Nephron (organoid): ENCODE data around the gene SLC35B1.
"Not testable (repeated sequence)": the region's sequence is repeated elsewhere in the genome, so short reads cannot be mapped to it uniquely, and the experiment has no call there.

Experiments used
- H3K27ac Mint-ChIP-seq, 3 experiments: 2 replicates each; pipeline ENCODE4 v1.8.0; 2020; ENCODE audit warnings: mixed read lengths in 3 of 3, mild to moderate bottlenecking in 2 of 3, moderate library complexity in 1 of 3
- H3K27me3 Mint-ChIP-seq: 2 replicates; pipeline ENCODE4 v1.8.0; 2021; ENCODE audit warnings: low read depth, mild to moderate bottlenecking, moderate library complexity, mixed read lengths
- H3K36me3 Mint-ChIP-seq: 2 replicates; pipeline ENCODE4 v1.8.0; 2020; ENCODE audit warnings: low read depth, mixed read lengths
- H3K4me1 Mint-ChIP-seq: 2 replicates; pipeline ENCODE4 v1.8.0; 2020; ENCODE audit warnings: mixed read lengths
- H3K4me3 Mint-ChIP-seq, 3 experiments: 2 replicates each; pipeline ENCODE4 v1.8.0; 2020; ENCODE audit warnings: mild to moderate bottlenecking in 3 of 3, mixed read lengths in 3 of 3, moderate library complexity in 2 of 3
- H3K9me3 Mint-ChIP-seq: 2 replicates; pipeline ENCODE4 v1.8.0; 2020; ENCODE audit warnings: mixed read lengths
- TF ChIP-seq, protein P1 (sequence below), 3 experiments: fragments of 200-600 bp; sonication (generic); IDR thresholded peaks; one replicate each; pipeline ENCODE4 v1.5.0; 2021; ENCODE audit warnings: antibody characterized with exemption in 3 of 3; ENCODE audit not compliant: unreplicated experiment in 3 of 3

The SLC35B1 gene

DNA sequence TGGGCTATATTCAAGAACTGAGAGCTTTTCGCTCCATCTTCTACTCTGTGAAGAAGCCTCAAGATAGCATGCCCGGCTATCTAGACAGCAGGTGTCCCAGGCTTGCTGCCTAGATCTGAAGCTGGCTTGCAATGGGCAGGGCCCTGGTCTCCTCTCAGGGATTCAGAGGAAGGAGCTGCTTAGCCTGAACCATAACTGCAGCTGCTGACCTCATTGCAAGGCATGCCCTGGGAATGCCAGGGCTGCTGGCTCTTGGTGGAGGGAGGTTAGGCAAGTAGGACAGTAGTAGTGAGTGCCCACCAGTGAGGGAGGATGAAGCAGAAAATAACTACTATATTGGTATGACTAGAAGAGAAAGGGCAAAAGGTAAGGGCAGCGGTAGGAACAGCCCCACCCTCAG is 21.3 kb upstream of the SLC35B1 start:
- TF ChIP-seq, protein P1, sequence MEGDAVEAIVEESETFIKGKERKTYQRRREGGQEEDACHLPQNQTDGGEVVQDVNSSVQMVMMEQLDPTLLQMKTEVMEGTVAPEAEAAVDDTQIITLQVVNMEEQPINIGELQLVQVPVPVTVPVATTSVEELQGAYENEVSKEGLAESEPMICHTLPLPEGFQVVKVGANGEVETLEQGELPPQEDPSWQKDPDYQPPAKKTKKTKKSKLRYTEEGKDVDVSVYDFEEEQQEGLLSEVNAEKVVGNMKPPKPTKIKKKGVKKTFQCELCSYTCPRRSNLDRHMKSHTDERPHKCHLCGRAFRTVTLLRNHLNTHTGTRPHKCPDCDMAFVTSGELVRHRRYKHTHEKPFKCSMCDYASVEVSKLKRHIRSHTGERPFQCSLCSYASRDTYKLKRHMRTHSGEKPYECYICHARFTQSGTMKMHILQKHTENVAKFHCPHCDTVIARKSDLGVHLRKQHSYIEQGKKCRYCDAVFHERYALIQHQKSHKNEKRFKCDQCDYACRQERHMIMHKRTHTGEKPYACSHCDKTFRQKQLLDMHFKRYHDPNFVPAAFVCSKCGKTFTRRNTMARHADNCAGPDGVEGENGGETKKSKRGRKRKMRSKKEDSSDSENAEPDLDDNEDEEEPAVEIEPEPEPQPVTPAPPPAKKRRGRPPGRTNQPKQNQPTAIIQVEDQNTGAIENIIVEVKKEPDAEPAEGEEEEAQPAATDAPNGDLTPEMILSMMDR (IDR thresholded peaks at IDR 0.05; ENCODE audit: unreplicated experiment in 3 of 3): no peak
- peaks cover 20% of the 10 kb centered on the region for H3K36me3 Mint-ChIP-seq
- peaks cover 71% of the 10 kb centered on the region for H3K4me1 Mint-ChIP-seq
- H3K27ac Mint-ChIP-seq: peak overlapping the region; percentile 1 to 92 (median 84)
- peaks cover 4% of the 10 kb centered on the region for H3K9me3 Mint-ChIP-seq
- H3K4me3 Mint-ChIP-seq: peak overlapping the region in 1 of 3 experiments; percentile 23
- H3K27me3 Mint-ChIP-seq: no peaks in the 10 kb centered on the region

DNA sequence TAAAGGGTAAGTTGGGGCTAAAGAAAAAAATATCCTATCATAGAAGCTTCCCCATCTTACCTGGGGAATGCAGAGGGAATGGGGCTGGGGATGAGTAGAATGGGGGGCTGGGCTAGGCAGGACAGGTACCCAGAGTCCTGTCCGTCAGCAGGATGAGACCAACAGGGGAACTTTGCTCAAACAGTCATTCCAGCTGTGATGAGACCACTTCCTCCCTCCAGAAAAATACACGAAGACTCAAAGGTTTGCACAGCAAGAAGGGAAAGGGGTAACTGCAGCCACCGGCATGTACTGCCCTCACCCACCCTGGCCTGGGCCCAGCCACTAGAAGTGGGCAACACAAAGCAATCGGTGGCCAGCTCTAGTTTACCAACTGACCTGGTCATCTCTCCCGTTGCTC is 20.7 kb upstream of the SLC35B1 start:
- Mint-ChIP-seq H3K4me3 (no peak overlapping the region), H3K4me1 (peaks cover 77% of the 10 kb centered on the region), H3K9me3 (peaks cover 4% of the 10 kb centered on the region), H3K27me3 (no peaks in the 10 kb centered on the region), H3K36me3 (peaks cover 20% of the 10 kb centered on the region), H3K27ac (peak overlapping the region; percentile 1 to 92 (median 84))
- TF ChIP-seq, protein P1 (IDR thresholded peaks at IDR 0.05; ENCODE audit: unreplicated experiment in 3 of 3): no peak

DNA sequence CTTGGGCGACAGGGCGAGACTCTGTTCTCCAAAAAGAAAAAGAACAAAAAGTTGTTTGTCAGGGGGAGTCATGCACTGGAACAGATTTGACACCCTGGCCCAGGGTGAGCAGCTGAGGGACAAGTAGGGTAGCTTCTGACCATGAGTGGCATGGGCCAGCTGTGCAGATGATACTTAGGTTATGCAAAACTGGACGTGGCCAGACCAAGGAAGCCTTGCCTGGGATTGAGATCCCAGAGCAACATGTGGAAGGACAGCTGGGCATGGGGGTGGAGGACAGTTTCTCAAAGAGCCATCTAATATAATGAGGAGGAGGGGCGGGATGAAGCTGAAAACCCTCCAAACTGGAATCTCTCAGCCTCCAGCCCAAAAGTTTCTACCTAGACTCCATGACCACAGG is 19.6 kb upstream of the SLC35B1 start:
- Mint-ChIP-seq H3K9me3 (peaks cover 4% of the 10 kb centered on the region), H3K4me3 (peak overlapping the region in 1 of 3 experiments; percentile 15), H3K4me1 (peaks cover 80% of the 10 kb centered on the region), H3K36me3 (peaks cover 18% of the 10 kb centered on the region), H3K27me3 (no peaks in the 10 kb centered on the region), H3K27ac (peak overlapping the region; percentile 73 to 86 (median 83))
- TF ChIP-seq, protein P1 (IDR thresholded peaks at IDR 0.05; ENCODE audit: unreplicated experiment in 3 of 3): no peak

DNA sequence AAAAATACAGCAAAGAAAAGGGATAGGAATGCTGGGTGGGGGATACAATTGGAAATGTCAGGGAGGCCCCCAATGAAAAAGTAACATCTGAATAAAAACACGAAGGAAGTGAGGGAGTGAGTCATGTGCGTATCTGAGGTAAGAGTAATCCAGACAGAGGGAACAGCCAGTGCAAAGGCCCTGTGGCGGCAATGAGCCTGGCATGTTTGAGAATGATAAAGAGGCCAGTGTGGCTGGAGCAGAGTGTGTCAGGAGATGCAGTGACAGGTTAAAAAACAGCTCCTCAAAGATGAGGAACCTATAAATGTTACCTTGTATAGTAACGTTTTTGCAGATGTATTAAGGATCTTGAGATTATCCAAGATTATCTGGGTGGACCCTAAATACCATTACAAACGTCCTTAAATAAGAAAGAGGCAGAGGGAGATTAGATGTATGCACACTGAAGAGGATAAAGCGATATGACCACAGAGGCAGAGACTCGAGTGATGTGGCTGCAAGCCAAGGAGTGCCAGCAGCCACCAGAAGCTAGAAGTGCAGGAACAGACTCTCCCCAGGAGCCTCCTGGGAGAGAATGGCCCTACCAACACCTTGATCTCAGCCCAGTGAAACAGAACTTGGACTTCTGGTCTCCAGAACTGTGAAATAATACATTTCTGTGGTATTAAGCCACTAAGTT is 17.8 kb upstream of the SLC35B1 start:
- TF ChIP-seq, protein P1 (IDR thresholded peaks at IDR 0.05; ENCODE audit: unreplicated experiment in 3 of 3): no peak
- Mint-ChIP-seq H3K36me3 (peaks cover 17% of the 10 kb centered on the region), H3K27me3 (no peaks in the 10 kb centered on the region), H3K27ac (peak overlapping the region; percentile 99 to 100 (median 100)), H3K9me3 (peaks cover 4% of the 10 kb centered on the region), H3K4me3 (no peak overlapping the region), H3K4me1 (peaks cover 84% of the 10 kb centered on the region)

DNA sequence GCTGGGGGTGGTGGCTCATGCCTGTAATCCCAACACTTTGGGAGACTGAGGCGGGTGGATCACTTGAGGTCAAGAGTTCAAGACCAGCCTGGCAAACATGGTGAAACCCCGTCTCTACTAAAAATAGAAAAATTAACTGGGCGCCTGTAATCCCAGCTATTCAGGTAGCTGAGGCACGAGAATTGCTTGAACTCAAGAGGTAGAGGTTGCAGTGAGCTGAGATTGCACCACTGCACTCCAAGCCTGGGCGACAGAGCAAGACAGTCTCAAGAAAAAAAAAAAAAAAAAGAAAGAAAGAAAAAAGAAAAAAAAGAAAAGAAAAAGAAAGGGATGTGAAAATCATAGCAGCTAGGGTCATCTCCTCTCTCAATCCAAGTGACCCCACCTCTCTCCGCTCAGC is 16.8 kb upstream of the SLC35B1 start:
- H3K4me3 Mint-ChIP-seq, H3K27me3 Mint-ChIP-seq, H3K9me3 Mint-ChIP-seq: not testable (repeated sequence)
- Mint-ChIP-seq H3K36me3 (peaks cover 22% of the 10 kb centered on the region), H3K27ac (peak overlapping the region; percentile 99 to 100 (median 100)), H3K4me1 (peaks cover 74% of the 10 kb centered on the region)

DNA sequence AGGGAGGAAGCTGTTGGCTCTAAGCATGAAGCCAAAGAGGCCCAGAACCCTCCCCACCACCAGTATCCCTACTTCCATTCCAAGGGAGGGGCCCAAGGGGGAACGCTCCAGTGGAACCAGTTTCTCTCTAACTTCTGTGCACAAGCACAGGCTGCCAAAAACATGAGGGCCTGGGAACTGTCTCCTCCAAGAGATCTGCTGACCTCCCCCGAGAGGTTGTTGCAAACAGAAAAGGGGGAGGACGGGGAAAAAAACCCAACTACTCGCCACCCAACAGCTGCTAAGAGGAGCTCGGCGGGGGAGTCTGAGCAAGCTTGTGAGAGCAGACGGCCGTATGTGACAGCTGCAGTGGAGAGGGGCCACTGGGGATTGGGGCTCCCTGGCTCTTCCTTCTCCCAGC is 15.7 kb upstream of the SLC35B1 start:
- Mint-ChIP-seq H3K27me3 (no peaks in the 10 kb centered on the region), H3K4me3 (peak overlapping the region in 2 of 3 experiments; percentile 48 to 64), H3K9me3 (peaks cover 4% of the 10 kb centered on the region), H3K4me1 (peaks cover 64% of the 10 kb centered on the region), H3K36me3 (peaks cover 28% of the 10 kb centered on the region), H3K27ac (peak overlapping the region; percentile 99 to 100 (median 100))
- TF ChIP-seq, protein P1 (IDR thresholded peaks at IDR 0.05; ENCODE audit: unreplicated experiment in 3 of 3): no peak
